WTC11 (cell line): ENCODE measurements around the gene NOS3. TPM values are rescaled to one million over a fixed set of nuclear protein-coding genes. Genes with fewer than 3 reads are reported as not detected.
A peak's percentile ranks its signal among the peaks of the same experiment; 100 is the strongest.

Experiments used
- ATAC-seq: fragments of 200-7000 bp; cut with Tn5 transposase; 2 replicates; pipeline ENCODE4 v1.10.0; 2021; ENCODE audit warnings: mild to moderate bottlenecking, moderate library complexity
- CTCF ChIA-PET: fragments of 300-600 bp; sonication (Branson Sonifier 250); formaldehyde crosslinking; loops from one replicate; lab custom pipeline; 2021; ENCODE audit warnings: antibody characterized with exemption; lab: Charles Lee
- POLR2A ChIA-PET: fragments of 350-600 bp; sonication (Branson Sonifier 250); formaldehyde crosslinking; loops from one replicate; lab custom pipeline; 2021; ENCODE audit warnings: antibody characterized with exemption; lab: Charles Lee
- DNase-seq: peaks from one replicate; pipeline ENCODE4 v3.0.0; 2021; ENCODE audit warnings: low spot score
- H3K27ac Mint-ChIP-seq: 2 replicates; pipeline ENCODE4 v1.8.0; 2021; ENCODE audit warnings: mixed read lengths
- H3K27me3 Mint-ChIP-seq: 2 replicates; pipeline ENCODE4 v1.8.0; 2021; ENCODE audit warnings: low read depth, mild to moderate bottlenecking, moderate library complexity, mixed read lengths
- H3K36me3 Mint-ChIP-seq: 2 replicates; pipeline ENCODE4 v1.8.0; 2021; ENCODE audit warnings: mixed read lengths
- H3K4me1 Mint-ChIP-seq: 2 replicates; pipeline ENCODE4 v1.8.0; 2022; ENCODE audit warnings: mixed read lengths
- H3K4me3 Mint-ChIP-seq: 2 replicates; pipeline ENCODE4 v1.8.0; 2021; ENCODE audit warnings: mild to moderate bottlenecking, moderate library complexity, mixed read lengths
- H3K9me3 Mint-ChIP-seq: 2 replicates; pipeline ENCODE4 v1.8.0; 2021; ENCODE audit warnings: mixed read lengths
- CBFB ChIP-seq: sonication (generic); formaldehyde crosslinking; IDR thresholded peaks from 2 replicates; pipeline ENCODE4 v1.8.1; 2022; ENCODE audit warnings: mild to moderate bottlenecking, low read depth, missing genetic modification reagents
- E2F4 ChIP-seq: sonication (generic); formaldehyde crosslinking; IDR thresholded peaks from 2 replicates; pipeline ENCODE4 v1.8.1; 2022; ENCODE audit warnings: low read depth, mild to moderate bottlenecking, moderate library complexity, missing genetic modification reagents, borderline replicate concordance
- ERG ChIP-seq: fragments of 250-450 bp; sonication (Bioruptor Pico); IDR thresholded peaks from 2 replicates; pipeline ENCODE4 v1.8.0; 2021; ENCODE audit warnings: mild to moderate bottlenecking
- ESRRA ChIP-seq: sonication (generic); formaldehyde crosslinking; IDR thresholded peaks from 2 replicates; pipeline ENCODE4 v1.8.1; 2022; ENCODE audit warnings: mild to moderate bottlenecking, missing genetic modification reagents, borderline replicate concordance
- FOXK1 ChIP-seq: sonication (generic); formaldehyde crosslinking; IDR thresholded peaks from 2 replicates; pipeline ENCODE4 v1.8.0; 2022; ENCODE audit warnings: mild to moderate bottlenecking, moderate library complexity, missing genetic modification reagents
- HMGXB4 ChIP-seq: sonication (generic); formaldehyde crosslinking; IDR thresholded peaks from 2 replicates; pipeline ENCODE4 v1.8.1; 2023; ENCODE audit warnings: mild to moderate bottlenecking, moderate library complexity, missing genetic modification reagents
- KAT7 ChIP-seq: sonication (generic); formaldehyde crosslinking; IDR thresholded peaks from 2 replicates; pipeline ENCODE4 v1.8.1; 2023; ENCODE audit warnings: missing genetic modification reagents, mild to moderate bottlenecking, borderline replicate concordance
- NFATC4 ChIP-seq: fragments of 250-450 bp; sonication (Bioruptor Pico); IDR thresholded peaks from 2 replicates; pipeline ENCODE4 v1.9.0; 2021; ENCODE audit warnings: mild to moderate bottlenecking
- NR3C1 ChIP-seq: sonication (generic); formaldehyde crosslinking; conservative IDR thresholded peaks from 2 replicates; pipeline ENCODE4 v1.8.1; 2023; ENCODE audit warnings: low read depth, mild to moderate bottlenecking, missing genetic modification reagents
- SOX15 ChIP-seq: fragments of 250-450 bp; sonication (Bioruptor Pico); IDR thresholded peaks from 2 replicates; pipeline ENCODE4 v1.9.0; 2021; ENCODE audit warnings: mild to moderate bottlenecking
- ZNF121 ChIP-seq: sonication (generic); formaldehyde crosslinking; IDR thresholded peaks from 2 replicates; pipeline ENCODE4 v1.8.0; 2023; ENCODE audit warnings: missing genetic modification reagents
- ZNF396 ChIP-seq: fragments of 250-450 bp; sonication (Bioruptor Pico); IDR thresholded peaks from 2 replicates; pipeline ENCODE4 v1.8.0; 2021; ENCODE audit warnings: mild to moderate bottlenecking, moderate library complexity, borderline replicate concordance
- ZNF416 ChIP-seq: fragments of 250-450 bp; sonication (Bioruptor Pico); IDR thresholded peaks from 2 replicates; pipeline ENCODE4 v1.9.0; 2021; ENCODE audit warnings: mild to moderate bottlenecking, inconsistent platforms
- ZNF512 ChIP-seq: sonication (generic); formaldehyde crosslinking; IDR thresholded peaks from 2 replicates; pipeline ENCODE4 v1.8.1; 2022; ENCODE audit warnings: missing genetic modification reagents, borderline replicate concordance
- total RNA-seq: library from RNA; stranded (reverse); gene quantifications from 3 replicates; pipeline ENCODE4 v1.2.3, GENCODE V29; 2021
- TF ChIP-seq, protein P1 (sequence below): sonication (generic); formaldehyde crosslinking; IDR thresholded peaks from 2 replicates; pipeline ENCODE4 v1.8.1; 2022; ENCODE audit warnings: mild to moderate bottlenecking, moderate library complexity, missing genetic modification reagents
- TF ChIP-seq, protein P2 (sequence below): fragments of 250-450 bp; sonication (Bioruptor Pico); IDR thresholded peaks from 2 replicates; pipeline ENCODE4 v1.9.0; 2021; ENCODE audit warnings: moderate library complexity, mild to moderate bottlenecking, inconsistent platforms, borderline replicate concordance
- TF ChIP-seq, protein P3 (sequence below): sonication (generic); formaldehyde crosslinking; IDR thresholded peaks from 2 replicates; pipeline ENCODE4 v1.8.1; 2023; ENCODE audit warnings: mild to moderate bottlenecking, missing genetic modification reagents, borderline replicate concordance
- TF ChIP-seq, protein P4 (sequence below): sonication (generic); formaldehyde crosslinking; IDR thresholded peaks from 2 replicates; pipeline ENCODE4 v1.8.0; 2022; ENCODE audit warnings: mild to moderate bottlenecking, missing genetic modification reagents
- TF ChIP-seq, protein P5 (sequence below): sonication (generic); formaldehyde crosslinking; IDR thresholded peaks from 2 replicates; pipeline ENCODE4 v1.8.0; 2022; ENCODE audit warnings: mild to moderate bottlenecking, missing genetic modification reagents

The NOS3 gene
- total RNA-seq, 1 experiment from 2014 or later, result 6.6 TPM

DNA sequence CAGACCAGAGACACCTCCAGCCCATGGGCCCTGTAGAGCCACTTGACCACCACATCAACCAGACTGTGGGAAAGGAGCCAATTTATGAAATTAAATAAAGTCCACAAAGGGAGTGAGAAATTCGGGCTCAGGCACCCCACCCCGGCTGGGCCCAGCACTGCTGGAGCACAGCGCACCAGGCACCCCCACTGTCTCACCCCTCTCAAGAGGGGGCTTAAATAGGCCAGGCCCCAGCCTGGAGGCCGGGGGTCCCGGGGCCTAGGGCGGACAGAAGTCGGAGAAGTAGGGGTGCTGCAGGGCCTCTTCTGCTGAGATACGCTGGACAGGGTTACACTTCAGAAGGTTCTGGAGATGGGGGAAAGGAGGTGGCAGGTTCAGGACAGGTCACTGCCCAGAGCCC lies 62.9 kb downstream of the NOS3 start:
- ChIA-PET CTCF (no interaction called here), POLR2A (no interaction called here)
- DNase-seq, result no peak
- TF ChIP-seq CBFB (CRISPR knock-in tag), result no peak
- TF ChIP-seq, protein P1, sequence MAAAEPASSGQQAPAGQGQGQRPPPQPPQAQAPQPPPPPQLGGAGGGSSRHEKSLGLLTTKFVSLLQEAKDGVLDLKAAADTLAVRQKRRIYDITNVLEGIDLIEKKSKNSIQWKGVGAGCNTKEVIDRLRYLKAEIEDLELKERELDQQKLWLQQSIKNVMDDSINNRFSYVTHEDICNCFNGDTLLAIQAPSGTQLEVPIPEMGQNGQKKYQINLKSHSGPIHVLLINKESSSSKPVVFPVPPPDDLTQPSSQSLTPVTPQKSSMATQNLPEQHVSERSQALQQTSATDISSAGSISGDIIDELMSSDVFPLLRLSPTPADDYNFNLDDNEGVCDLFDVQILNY (CRISPR knock-in tag), result no peak
- no peak for TF ChIP-seq NFATC4
- ATAC-seq, result no peak
- Mint-ChIP-seq H3K36me3 (no peaks in the 10 kb centered on the region; the same call in 1 of the 2 replicates), H3K27ac (no peak overlapping the region), H3K27me3 (peaks cover 37% of the 10 kb centered on the region), H3K4me3 (no peak overlapping the region), H3K4me1 (peaks cover 23% of the 10 kb centered on the region), H3K9me3 (no peaks in the 10 kb centered on the region)

DNA sequence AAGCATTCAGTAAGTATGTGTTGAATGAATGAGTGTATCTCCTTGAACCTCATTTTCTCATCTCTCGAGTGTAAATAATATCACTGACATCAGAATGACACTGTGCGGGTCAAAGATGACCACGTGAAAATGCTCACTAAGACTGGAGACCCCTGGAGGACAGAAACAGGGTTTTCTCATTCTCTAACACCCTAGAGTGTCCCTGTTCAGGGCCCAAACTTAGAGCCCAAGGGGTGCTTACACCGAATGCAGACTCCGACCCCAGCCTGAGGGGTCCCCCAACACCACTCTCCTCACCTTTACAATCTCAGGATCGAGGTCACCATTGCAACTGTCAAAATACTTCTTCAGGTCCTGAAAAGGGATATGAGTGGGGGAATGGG lies 65.5 kb downstream of the NOS3 start:
- CTCF ChIA-PET, result interaction anchor here (1.5 to 2.5 kb wide), 6 partner anchors 21 to 55 kb away, joined by 3 to 22 read pairs (median 8); partner anchors contain the start of gene ABCB8
- POLR2A ChIA-PET, result no interaction called here
- peak overlapping the region; percentile 98 for H3K4me3 Mint-ChIP-seq
- no peaks in the 10 kb centered on the region for H3K9me3 Mint-ChIP-seq
- ATAC-seq (no peak), DNase-seq (no peak)
- peaks cover 31% of the 10 kb centered on the region for H3K4me1 Mint-ChIP-seq
- H3K27me3 Mint-ChIP-seq, result peaks cover 19% of the 10 kb centered on the region
- TF ChIP-seq, protein P1 (CRISPR knock-in tag), result no peak
- TF ChIP-seq NR3C1 (CRISPR knock-in tag) (no peak), ZNF121 (CRISPR knock-in tag) (no peak), E2F4 (CRISPR knock-in tag) (no peak), KAT7 (CRISPR knock-in tag) (no peak), ZNF512 (no peak), ZNF416 (no peak), HMGXB4 (no peak), SOX15 (no peak), FOXK1 (CRISPR knock-in tag) (no peak), ERG (no peak), ESRRA (CRISPR knock-in tag) (no peak), ZNF396 (CRISPR knock-in tag) (no peak)
- TF ChIP-seq, protein P2, sequence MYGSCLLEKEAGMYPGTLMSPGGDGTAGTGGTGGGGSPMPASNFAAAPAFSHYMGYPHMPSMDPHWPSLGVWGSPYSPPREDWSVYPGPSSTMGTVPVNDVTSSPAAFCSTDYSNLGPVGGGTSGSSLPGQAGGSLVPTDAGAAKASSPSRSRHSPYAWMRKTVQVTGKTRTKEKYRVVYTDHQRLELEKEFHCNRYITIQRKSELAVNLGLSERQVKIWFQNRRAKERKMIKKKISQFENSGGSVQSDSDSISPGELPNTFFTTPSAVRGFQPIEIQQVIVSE (CRISPR knock-in tag), result no peak
- TF ChIP-seq, protein P3, sequence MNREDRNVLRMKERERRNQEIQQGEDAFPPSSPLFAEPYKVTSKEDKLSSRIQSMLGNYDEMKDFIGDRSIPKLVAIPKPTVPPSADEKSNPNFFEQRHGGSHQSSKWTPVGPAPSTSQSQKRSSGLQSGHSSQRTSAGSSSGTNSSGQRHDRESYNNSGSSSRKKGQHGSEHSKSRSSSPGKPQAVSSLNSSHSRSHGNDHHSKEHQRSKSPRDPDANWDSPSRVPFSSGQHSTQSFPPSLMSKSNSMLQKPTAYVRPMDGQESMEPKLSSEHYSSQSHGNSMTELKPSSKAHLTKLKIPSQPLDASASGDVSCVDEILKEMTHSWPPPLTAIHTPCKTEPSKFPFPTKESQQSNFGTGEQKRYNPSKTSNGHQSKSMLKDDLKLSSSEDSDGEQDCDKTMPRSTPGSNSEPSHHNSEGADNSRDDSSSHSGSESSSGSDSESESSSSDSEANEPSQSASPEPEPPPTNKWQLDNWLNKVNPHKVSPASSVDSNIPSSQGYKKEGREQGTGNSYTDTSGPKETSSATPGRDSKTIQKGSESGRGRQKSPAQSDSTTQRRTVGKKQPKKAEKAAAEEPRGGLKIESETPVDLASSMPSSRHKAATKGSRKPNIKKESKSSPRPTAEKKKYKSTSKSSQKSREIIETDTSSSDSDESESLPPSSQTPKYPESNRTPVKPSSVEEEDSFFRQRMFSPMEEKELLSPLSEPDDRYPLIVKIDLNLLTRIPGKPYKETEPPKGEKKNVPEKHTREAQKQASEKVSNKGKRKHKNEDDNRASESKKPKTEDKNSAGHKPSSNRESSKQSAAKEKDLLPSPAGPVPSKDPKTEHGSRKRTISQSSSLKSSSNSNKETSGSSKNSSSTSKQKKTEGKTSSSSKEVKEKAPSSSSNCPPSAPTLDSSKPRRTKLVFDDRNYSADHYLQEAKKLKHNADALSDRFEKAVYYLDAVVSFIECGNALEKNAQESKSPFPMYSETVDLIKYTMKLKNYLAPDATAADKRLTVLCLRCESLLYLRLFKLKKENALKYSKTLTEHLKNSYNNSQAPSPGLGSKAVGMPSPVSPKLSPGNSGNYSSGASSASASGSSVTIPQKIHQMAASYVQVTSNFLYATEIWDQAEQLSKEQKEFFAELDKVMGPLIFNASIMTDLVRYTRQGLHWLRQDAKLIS (CRISPR knock-in tag), result no peak
- TF ChIP-seq, protein P4, sequence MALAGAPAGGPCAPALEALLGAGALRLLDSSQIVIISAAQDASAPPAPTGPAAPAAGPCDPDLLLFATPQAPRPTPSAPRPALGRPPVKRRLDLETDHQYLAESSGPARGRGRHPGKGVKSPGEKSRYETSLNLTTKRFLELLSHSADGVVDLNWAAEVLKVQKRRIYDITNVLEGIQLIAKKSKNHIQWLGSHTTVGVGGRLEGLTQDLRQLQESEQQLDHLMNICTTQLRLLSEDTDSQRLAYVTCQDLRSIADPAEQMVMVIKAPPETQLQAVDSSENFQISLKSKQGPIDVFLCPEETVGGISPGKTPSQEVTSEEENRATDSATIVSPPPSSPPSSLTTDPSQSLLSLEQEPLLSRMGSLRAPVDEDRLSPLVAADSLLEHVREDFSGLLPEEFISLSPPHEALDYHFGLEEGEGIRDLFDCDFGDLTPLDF (CRISPR knock-in tag), result no peak
- TF ChIP-seq, protein P5, sequence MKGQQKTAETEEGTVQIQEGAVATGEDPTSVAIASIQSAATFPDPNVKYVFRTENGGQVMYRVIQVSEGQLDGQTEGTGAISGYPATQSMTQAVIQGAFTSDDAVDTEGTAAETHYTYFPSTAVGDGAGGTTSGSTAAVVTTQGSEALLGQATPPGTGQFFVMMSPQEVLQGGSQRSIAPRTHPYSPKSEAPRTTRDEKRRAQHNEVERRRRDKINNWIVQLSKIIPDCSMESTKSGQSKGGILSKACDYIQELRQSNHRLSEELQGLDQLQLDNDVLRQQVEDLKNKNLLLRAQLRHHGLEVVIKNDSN (CRISPR knock-in tag), result no peak
- H3K36me3 Mint-ChIP-seq, result no peaks in the 10 kb centered on the region; the same call in 1 of the 2 replicates
- no peak overlapping the region for H3K27ac Mint-ChIP-seq
